Activated naive CD4-positive, alpha-beta T cell treated with Interleukin-2 at 50 U/mL for 16 hours (primary cell): Measurements from ENCODE around the gene CDC20B.
"Not testable (repeated sequence)": the region's sequence is repeated elsewhere in the genome, so short reads cannot be mapped to it uniquely, and the experiment has no call there.

ENCODE experiments used
- DNase-seq: peaks from one replicate; pipeline ENCODE4 v3.0.0-alpha.2; 2020

CDC20B gene

DNA sequence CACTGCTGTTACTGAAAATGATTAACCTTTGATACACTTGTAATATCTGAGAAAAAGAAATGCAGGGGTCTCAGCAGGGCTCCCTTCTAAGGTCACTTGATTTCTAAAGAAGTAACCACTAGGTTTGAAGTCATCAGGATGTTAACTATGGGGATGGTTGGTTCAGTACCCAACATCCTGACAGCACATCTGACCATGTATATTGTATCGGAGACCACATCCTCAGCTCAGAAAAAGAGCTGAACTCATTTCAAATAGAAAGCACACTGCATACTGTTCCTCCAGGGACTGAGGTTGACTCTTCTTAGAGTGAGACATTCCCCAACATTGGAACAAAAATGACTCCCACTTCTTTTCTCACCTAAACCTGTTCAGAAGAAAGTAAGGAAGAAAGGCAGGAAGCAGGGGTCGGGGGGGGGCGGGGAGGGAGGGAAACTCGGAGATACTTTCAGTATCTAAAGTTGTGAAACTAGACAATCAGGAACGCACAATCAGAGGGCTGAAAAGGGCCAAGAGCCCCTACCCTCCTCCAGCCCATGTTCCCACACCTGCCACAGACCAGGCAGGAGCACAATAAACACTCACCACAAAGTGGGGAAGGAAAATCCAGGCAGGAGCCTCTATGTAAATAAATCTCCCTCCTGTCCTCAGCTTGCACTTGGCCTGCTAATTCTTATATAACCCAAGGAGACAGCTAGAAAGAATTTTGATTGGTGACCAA lies 71.3 kb downstream of the CDC20B start:
- no peak for DNase-seq

DNA sequence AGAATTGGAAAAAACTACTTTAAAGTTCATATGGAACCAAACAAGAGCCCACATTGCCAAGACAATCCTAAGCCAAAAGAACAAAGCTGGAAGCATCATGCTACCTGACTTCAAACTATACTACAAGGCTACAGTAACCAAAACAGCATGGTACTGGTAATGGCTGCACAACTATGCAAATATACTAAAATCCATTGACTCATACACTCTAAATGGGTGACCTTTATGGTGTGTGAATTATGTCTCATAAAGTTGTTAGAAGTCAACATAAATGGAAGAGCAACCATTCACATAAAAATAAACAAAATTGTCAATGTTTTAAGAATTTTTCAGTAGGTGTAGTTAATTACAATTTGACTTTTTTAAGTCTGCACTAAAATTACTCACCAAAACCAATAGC lies 71.8 kb downstream of the CDC20B start:
- DNase-seq = not testable (repeated sequence)

DNA sequence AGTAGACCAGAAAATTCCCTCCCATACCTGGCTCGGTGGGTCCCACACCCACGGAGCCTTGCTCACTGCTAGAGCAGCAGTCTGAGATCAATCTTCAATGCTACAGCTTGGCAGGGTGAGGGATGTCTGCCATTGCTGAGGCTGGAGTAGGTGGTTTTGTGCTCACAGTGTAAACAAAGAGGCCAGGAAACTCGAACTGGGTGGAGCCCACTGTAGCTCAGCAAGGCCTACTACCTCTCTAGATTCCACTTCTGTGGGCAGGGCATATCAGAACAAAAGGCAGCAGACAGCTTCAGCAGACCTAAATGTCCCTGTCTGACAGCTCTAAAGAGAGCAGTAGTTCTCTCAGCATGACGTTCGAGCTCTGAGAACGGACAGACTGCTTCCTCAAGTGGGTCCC lies 76.1 kb downstream of the CDC20B start:
- DNase-seq = no peak

DNA sequence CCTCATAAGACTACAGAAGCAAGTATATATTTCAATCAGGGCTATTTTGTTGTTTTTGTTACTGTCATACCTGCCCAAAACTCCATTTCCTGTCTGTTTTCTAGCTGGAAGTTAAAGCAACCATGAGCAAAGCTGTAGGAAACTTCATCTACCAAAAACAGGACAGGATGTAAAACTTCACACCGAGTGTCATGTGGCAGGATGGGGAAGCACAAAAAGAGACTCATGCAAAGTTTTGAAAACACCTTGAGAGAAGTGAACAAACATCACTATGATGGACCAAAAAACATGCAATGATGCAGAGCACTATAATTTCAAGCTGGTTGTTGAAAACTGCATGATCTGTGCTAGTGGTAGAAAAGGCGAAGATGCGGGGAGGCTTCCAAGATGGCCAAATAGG lies 76.8 kb downstream of the CDC20B start:
- no peak for DNase-seq

DNA sequence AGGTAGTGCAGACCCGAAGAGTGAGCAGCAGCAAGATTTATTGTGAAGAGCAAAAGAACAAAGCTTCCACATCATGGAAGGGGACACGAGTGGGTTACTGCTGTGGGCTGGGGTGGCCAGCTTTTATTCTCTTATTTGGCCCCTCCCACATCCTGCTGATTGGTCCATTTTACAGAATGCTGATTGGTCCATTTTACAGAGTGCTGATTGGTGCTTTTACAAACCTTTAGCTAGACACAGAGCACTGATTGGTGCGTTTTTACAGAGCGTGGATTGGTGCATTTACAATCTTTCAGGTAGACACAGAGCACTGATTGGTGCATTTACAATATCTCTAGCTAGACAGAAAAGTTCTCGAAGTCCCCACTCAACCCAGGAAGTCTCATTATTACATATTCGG lies 82.0 kb downstream of the CDC20B start:
- not testable (repeated sequence) for DNase-seq

DNA sequence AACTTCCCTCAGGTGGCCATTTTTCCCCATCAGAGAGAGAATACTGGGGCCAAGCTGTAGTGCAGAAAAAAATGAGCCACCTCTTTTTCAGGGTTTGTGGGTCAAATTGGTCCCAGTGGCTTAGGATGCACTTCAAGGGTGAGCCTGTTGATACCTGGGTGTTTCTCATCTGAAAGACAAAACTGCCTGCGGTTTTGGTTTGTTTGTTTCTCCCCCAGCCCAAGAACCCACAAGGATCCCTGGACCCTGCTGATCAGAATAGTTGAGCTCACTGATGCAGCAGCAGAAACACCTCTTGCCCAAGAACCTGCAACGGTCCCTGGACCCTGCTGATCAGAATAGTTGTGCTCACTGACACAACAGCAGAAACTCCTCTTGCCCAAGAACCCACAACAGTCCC lies 83.7 kb downstream of the CDC20B start:
- DNase-seq = not testable (repeated sequence)

DNA sequence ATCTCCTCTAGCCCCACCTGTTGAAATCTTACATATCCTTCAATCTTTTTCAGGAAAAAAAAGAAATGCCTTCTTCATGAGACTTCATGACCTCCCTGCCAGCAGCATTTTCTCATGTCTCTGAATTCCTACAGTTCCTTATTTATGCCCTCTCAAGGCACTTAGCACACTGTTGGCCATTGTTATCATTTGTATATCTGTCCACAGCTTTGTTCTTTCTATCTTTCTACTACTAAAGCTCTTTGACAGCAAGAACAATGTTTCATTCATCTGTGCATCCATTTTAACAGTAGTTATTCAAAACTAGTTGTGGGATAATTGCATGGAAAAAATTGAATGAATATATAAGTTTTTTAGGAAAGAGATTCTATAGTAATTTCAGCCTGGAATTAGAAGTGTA lies 91.4 kb downstream of the CDC20B start:
- no peak for DNase-seq

DNA sequence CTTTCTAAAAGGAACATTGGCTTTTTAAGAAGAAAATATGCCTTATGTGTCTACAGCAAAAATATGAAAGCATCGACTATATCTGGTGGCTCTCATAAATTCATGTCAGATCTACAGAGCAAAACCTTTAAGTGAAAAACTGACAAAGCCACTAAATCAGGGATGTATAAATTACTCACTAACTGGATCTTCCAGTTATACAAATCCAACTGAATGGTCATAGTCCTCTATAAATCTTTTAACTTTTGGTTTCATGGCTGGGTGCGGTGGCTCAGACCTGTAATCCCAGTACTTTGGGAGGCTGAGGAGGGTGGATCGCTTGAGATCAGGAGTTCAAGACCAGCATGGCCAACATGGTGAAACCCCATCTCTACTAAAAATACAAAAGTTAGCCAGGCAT lies 99.8 kb downstream of the CDC20B start:
- DNase-seq = no peak

DNA sequence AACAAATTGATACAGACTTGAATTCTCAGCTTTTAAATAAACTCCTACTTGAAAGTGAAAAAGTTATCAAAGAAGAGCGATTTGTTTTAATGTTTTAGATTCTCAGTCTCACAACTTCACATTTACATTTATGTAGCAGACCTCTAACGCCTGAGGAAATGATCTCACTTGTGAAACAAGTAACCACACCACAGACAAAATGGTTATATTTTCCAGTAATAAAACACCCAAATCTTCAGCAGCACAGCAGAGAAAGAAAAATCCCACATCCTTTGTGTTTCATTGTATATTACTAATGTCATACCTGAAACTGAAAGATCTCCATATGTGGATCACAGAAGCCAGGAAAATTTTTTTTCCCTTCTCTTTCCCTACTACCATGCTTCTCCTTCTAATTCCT lies 100.3 kb downstream of the CDC20B start:
- DNase-seq = no peak

DNA sequence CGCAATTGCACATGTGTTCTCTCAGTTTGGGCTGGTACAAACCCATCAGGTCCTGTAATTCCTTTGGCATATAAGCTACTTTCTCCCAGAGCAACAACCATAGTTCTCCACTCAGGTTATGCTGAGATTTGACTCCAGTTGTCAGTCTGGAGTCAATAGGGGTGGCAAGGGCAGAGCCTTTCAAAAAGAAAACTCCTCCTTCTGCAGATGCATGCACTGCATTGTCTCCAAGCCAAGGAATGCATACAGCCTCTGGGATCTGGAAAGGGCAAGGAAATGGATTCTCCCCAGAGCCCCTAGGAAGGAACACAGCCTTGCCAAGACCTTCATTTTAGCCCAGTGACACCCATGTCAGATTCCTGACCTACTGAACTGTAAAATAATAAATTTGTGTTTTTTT lies 101.6 kb downstream of the CDC20B start:
- no peak for DNase-seq

DNA sequence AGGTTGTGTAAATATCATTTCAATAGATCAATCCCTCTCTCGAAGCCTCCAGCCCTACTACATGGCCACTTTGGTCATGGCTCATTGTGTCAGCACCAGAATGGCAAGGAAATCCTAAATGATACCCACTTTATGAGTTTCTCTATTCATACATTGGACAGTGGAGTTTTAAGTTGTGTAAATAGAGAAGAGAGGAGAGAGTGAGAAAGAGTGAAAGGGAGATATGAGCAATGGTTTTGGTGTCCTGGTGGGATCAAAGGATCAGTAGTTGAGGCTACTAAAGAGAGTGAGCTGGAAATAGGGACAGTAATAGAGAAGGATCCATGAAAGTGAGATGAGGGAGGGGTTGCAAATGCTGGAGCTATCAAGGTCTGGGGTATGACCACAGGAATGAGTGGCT lies 102.0 kb downstream of the CDC20B start:
- no peak for DNase-seq

DNA sequence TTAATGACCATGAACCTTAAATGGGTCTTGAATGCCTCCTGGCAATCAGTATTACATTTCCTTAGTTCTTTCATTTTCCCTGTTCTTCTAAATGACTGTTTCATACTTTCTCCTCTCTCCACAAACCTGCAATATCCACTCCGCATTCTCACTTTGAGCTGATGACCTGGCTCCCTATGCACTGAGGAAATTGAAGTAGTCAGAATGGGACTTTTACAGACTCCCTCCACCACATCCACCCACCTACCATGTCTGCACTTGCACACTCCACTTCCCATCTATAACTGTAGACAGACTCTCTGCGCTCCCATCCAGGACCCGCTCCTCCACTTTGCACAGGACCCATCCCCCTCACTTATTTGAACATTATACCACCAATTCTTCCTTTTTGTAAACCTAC lies 106.7 kb downstream of the CDC20B start:
- no peak for DNase-seq

DNA sequence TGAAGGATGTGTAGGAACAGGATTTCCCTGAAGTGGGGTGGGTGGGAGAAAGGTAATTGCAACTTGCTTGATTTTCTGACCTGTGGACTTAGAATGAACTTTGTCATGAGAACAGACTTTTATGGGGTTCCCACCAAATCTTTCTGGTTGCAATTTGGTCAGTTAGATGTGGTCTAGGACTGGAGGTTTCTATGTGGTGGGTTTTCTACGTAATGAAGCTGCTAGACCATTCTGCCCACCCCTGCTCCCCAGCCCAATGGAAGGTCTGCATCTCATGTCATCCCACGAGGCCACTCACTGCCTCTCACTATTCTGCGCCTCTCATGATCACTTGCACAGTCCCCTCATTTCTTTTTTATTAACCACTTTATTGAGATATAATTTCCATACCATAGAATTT lies 108.5 kb downstream of the CDC20B start:
- DNase-seq = no peak

DNA sequence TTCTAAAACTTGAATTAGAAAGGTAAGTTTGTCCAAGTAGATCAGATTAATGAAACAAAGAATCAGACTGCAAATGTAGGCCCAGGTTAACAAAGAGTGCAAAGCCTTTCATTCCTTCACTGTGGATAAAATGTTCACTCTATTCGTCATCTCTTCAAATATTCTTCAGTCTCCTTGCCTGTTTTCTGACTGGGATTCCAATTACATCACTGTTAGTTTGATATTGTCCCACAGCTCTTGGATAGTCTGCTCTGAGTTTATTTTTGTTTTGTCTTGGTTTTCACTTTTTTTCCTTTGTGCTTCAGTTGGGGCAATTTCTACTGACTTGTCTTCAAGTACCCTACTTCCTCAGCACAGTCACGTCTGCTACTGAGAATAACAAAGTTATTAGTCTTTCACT lies 109.1 kb downstream of the CDC20B start:
- DNase-seq = no peak

DNA sequence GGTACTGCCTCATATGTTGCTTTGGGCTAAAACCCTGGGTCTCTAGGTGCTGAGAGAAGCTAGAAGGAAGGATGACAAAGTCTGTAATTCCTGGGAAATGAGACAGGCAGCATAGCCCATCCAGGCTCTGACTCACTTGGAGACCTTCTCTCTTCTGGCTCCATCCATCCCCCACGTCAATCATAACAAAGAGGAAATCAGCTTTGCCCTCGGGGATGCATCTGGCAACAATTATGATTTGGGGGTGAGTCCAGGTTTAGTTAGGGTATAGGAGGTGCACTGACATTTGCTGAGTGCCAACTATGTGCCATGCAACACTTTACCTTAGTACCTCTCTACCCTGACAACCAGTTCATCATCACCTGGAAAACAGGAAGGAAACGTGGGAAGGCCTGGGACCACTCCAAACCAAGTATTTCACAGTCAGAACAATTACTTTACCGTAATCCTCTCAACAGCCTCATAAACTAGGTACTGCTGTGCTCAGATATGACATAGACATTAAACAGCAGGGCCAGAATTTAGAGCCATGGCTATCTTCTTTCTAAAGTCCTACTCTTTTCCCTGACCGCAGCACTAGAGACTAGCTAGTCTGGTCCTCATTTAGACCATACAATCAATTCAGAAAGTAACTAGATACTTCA lies 109.6 kb downstream of the CDC20B start:
- no peak for DNase-seq
